ENCODE results near the gene BCL11B. TPM values are rescaled to one million over a fixed set of nuclear protein-coding genes. Genes with fewer than 3 reads are reported as not detected.

The BCL11B gene
- total RNA-seq, 4 donors from 2014 or later: 7.7 to 10.2 (median 10.0) TPM

DNA sequence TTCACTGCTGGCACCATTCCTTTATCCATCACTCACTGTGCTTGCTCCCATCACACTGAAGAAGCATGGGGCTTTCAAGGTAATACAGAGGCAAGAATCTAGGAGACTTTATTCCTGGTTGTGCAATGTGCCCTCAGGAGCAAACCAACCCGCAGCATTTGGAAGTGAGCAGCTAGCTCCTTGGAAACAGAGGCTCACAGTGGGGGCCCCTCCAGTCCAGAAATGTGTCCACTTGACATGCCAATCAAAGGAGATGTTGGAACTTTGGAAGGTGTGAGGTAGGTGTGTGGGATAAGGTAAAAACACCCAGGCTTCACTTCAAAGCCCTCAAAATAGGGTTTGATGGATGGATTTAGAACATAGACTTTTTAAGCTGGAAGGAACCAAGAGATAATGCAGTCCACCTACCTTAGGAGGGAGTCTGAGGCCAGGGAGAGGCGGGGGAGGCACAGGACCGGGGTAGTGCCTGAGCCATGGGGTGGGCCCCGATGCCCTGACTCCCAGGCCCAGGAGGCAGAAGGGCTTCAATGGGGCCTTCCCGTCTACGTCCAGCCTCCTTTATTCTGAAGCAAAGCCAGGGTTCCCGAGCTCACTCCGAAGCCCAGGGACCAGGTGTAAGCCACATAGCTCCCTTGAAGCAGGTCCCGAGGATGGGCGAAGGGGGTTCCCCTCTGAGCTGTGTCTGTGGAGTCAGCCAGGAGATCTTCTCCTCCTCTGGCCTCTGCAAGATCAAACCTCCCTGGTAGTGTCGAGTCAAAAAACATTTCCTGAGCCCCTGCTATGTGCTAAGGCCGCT, 17.6 kb upstream of the BCL11B start:
- Histone ChIP-seq H3K9me3 (no peaks in the 10 kb centered on the region), H3K4me3 (no peak overlapping the region)
- no peak for DNase-seq

DNA sequence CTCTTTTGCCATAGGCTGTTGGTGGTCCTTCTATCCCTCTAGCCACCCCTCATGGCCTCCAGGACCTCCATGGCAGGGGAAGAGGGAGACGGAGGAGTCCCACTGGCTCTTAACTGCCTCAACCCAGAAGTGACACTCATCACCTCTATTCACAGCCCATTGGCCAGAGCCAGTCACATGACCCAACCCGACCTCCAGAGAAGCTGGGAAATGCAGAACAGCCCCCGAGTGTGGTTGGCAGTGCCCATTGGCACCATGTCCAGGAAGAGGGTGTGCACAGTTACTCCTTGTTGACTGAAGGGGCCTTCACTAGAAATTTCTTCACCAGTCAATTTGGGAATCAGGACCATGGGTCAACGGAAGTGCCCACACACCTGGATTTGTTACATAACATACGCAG, 17.0 kb upstream of the BCL11B start:
- Histone ChIP-seq H3K36me3 (no peaks in the 10 kb centered on the region), H3K27ac (no peak overlapping the region), H3K27me3 (no peaks in the 10 kb centered on the region), H3K4me1 (no peaks in the 10 kb centered on the region), H3K9me3 (no peaks in the 10 kb centered on the region), H3K4me3 (no peak overlapping the region)
- no peak for DNase-seq
- no peak for TF ChIP-seq POLR2A (IDR thresholded peaks at IDR 0.05)
- TF ChIP-seq, protein P1, sequence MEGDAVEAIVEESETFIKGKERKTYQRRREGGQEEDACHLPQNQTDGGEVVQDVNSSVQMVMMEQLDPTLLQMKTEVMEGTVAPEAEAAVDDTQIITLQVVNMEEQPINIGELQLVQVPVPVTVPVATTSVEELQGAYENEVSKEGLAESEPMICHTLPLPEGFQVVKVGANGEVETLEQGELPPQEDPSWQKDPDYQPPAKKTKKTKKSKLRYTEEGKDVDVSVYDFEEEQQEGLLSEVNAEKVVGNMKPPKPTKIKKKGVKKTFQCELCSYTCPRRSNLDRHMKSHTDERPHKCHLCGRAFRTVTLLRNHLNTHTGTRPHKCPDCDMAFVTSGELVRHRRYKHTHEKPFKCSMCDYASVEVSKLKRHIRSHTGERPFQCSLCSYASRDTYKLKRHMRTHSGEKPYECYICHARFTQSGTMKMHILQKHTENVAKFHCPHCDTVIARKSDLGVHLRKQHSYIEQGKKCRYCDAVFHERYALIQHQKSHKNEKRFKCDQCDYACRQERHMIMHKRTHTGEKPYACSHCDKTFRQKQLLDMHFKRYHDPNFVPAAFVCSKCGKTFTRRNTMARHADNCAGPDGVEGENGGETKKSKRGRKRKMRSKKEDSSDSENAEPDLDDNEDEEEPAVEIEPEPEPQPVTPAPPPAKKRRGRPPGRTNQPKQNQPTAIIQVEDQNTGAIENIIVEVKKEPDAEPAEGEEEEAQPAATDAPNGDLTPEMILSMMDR (IDR thresholded peaks at IDR 0.05): no peak

More for the DNA sequence above, 17.6 kb upstream of the BCL11B start:
- Histone ChIP-seq H3K36me3 (no peaks in the 10 kb centered on the region), H3K27ac (no peak overlapping the region), H3K27me3 (no peaks in the 10 kb centered on the region), H3K4me1 (no peaks in the 10 kb centered on the region)
- TF ChIP-seq, protein P1 (IDR thresholded peaks at IDR 0.05): no peak
- no peak for TF ChIP-seq POLR2A (IDR thresholded peaks at IDR 0.05)

DNA sequence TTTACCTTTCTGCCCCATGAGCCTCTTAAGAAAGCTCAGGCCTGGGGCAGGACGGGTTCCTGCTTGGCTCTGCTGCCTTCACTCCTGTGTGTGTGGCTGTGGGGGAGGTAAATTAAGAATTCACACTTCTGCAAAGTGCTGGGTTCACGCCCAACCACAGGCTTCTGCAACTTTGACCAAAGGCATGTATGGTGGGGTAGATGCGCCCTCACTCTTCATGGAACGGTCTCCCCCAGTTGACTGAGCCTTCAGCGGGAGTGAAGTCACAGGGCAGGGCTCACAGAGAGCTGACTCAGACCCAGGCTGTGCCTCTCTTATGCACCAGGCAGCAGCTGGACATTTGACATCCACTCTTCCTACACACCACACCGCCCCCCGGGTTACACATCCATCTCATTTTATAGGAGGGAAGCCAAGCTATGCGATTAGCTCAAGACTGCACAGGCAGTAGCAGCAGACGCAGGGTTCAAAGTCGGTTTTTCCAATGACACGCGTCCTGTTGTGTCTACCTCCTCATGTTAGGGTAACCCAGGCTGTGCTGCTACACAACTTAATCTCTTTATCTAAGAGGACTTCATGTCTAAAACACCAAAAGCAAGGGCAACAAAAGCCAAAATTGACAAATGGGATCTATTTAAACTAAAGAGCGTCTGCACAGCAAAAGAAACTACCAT, 15.4 kb upstream of the BCL11B start:
- TF ChIP-seq, protein P1 (IDR thresholded peaks at IDR 0.05): no peak
- TF ChIP-seq POLR2A (IDR thresholded peaks at IDR 0.05): no peak
- Histone ChIP-seq H3K36me3 (no peaks in the 10 kb centered on the region), H3K27me3 (no peaks in the 10 kb centered on the region), H3K27ac (no peak overlapping the region), H3K4me1 (no peaks in the 10 kb centered on the region), H3K9me3 (no peaks in the 10 kb centered on the region), H3K4me3 (peak overlapping the region in 1 of 4 donors; percentile 23)
- DNase-seq: no peak

DNA sequence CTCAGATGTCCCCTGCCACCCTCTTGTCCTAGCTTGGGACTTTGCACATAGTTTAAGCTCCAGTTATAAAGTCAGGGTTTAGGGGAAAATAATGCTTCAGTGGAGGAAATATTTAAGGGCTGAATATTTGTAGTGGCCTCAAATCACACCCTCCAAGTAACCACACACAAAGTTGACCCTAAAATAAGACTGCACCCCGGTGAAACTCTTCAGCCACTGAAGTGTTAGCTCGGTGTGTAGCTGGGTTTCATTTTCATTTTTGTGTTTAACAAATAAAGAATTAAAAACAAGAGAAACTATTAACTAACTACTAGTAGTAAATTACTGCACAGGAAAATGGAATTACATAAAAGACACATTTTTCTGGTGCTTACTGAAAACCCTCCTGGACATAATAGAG, 14.8 kb upstream of the BCL11B start:
- H3K4me3 ChIP-seq: peak overlapping the region in 1 of 4 donors; percentile 23
- H3K27ac ChIP-seq: no peak overlapping the region
- no peaks in the 10 kb centered on the region for H3K4me1 ChIP-seq
- no peak for DNase-seq
- H3K36me3 ChIP-seq: no peaks in the 10 kb centered on the region
- H3K27me3 ChIP-seq: no peaks in the 10 kb centered on the region
- no peaks in the 10 kb centered on the region for H3K9me3 ChIP-seq
- no peak for TF ChIP-seq POLR2A (IDR thresholded peaks at IDR 0.05)
- TF ChIP-seq, protein P1 (IDR thresholded peaks at IDR 0.05): no peak

DNA sequence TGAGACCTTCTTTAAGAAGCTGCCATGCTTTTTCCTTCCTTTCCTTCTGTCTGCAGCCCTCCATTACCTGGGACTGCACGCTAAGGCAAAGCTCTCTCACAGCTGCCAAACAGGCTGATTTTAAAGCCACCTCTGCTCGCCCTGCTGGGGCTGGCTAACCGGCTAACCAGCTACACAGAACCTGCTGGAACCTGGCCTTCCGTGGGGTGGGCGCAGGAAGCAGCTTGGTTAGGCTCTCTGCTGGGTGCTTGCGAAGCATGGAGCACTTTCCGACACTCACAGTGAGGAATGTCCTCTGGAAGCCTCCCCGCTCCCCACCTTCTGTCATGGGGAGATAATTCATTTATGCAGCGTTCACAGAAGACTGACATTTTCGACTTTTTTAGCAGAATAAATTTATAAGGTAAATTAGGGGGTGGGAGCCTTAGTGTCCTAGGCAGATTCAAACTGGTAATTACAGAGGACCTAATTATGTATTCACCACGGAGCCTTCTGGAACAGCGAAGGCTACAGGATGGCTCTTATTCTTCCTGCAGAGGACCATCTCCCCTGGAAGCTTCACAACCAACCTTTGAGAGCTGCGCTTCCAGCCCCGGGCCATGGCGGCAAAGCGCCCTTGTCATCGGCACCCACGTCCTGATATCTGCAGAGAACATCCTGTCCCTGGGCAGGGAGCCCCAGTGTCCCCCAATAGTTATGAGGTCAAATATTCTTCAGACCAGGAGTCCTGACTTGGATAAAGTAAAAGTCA, 12.4 kb upstream of the BCL11B start:
- DNase-seq: no peak
- Histone ChIP-seq H3K36me3 (no peaks in the 10 kb centered on the region), H3K4me3 (no peak overlapping the region), H3K4me1 (no peaks in the 10 kb centered on the region), H3K27ac (no peak overlapping the region), H3K27me3 (no peaks in the 10 kb centered on the region), H3K9me3 (no peaks in the 10 kb centered on the region)
- TF ChIP-seq, protein P1 (IDR thresholded peaks at IDR 0.05): no peak
- no peak for TF ChIP-seq POLR2A (IDR thresholded peaks at IDR 0.05)

Data from Peyer's patch (tissue), 4 donors.